Suprapubic skin (tissue), 3 donors: Measurements from ENCODE around the gene PODNL1.

Source experiments
- EP300 ChIP-seq: sonication (generic); formaldehyde crosslinking; IDR thresholded peaks from one replicate; pipeline ENCODE4 v1.6.1; 2017; ENCODE audit warnings: antibody characterized with exemption
- POLR2A ChIP-seq, 2 donors: fragments of 450-650 bp; IDR thresholded peaks; one replicate each; pipeline ENCODE4 v1.6.1; 2017; ENCODE audit warnings: antibody characterized with exemption in 2 of 2, mild to moderate bottlenecking in 2 of 2, moderate library complexity in 2 of 2
- TF ChIP-seq, protein P1 (sequence below), 2 donors: fragments of 200-600 bp in 1 of 2; fragments of 450-650 bp in 1 of 2; sonication (generic) in 1 of 2; IDR thresholded peaks; one replicate each; pipeline ENCODE4 v1.5.1; 2016 to 2019; ENCODE audit warnings: antibody characterized with exemption in 2 of 2, mild to moderate bottlenecking in 1 of 2, moderate library complexity in 1 of 2

DNA sequence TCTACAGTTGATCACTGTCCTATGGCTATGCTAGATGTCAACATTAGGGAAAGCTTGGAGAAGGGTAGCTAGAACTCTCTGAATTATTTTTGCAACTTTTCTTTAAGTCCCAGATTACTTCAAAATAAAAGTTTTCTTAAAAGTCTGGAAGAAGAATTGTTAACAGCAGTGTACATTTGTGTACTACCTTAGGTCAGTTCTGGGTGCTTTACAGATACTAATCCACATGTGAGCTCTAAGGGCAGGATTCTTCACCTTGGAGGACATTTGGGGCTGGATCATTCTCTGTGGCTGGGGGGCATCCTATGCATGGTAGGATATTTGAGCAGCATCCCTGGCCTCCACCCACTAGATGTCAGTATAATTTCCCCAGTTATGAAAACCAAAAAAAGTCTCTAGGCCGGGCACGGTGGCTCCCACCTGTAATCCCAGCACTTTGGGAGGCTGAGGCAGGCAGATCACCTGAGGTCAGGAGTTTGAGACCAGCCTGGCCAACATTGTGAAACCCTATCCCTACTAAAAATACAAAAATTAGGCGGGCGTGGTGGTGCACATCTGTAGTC, 35.1 kb downstream of the PODNL1 start:
- TF ChIP-seq, protein P1, sequence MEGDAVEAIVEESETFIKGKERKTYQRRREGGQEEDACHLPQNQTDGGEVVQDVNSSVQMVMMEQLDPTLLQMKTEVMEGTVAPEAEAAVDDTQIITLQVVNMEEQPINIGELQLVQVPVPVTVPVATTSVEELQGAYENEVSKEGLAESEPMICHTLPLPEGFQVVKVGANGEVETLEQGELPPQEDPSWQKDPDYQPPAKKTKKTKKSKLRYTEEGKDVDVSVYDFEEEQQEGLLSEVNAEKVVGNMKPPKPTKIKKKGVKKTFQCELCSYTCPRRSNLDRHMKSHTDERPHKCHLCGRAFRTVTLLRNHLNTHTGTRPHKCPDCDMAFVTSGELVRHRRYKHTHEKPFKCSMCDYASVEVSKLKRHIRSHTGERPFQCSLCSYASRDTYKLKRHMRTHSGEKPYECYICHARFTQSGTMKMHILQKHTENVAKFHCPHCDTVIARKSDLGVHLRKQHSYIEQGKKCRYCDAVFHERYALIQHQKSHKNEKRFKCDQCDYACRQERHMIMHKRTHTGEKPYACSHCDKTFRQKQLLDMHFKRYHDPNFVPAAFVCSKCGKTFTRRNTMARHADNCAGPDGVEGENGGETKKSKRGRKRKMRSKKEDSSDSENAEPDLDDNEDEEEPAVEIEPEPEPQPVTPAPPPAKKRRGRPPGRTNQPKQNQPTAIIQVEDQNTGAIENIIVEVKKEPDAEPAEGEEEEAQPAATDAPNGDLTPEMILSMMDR (IDR thresholded peaks at IDR 0.05) = peak in 1 of 2 donors; percentile 15
- TF ChIP-seq POLR2A (IDR thresholded peaks at IDR 0.05) (no peak), EP300 (no peak)
